ENCODE results near the gene URB1. TPM values are rescaled to one million over a fixed set of nuclear protein-coding genes. Genes with fewer than 3 reads are reported as not detected.
A peak's percentile ranks its signal among the peaks of the same experiment; 100 is the strongest.

Gene URB1
- total RNA-seq, 1 donor from 2014 or later: 11.6 TPM

- TF ChIP-seq CTCF (conservative IDR thresholded peaks at IDR 0.05; ENCODE audit: low read depth, low read length): no peak
- DNase-seq (ENCODE audit: low read depth): no peak
- no peak overlapping the region for H3K4me3 ChIP-seq (ENCODE audit: low read depth, low read length)
Observed at GRCh38 chr21:32415451-32416398, 22.9 kb upstream of the URB1 start.

GRCh38 chr21:32414579-32415358 lies 22.0 kb upstream of the URB1 start:
- peak; percentile 70 for TF ChIP-seq CTCF (conservative IDR thresholded peaks at IDR 0.05; ENCODE audit: low read depth, low read length)
- no peak overlapping the region for H3K4me3 ChIP-seq (ENCODE audit: low read depth, low read length)
- DNase-seq (ENCODE audit: low read depth): no peak

- no peak for DNase-seq (ENCODE audit: low read depth)
- peak overlapping the region; percentile 74 for H3K4me3 ChIP-seq (ENCODE audit: low read depth, low read length)
- no peak for TF ChIP-seq CTCF (conservative IDR thresholded peaks at IDR 0.05; ENCODE audit: low read depth, low read length)
Observed at GRCh38 chr21:32413697-32414578, 21.1 kb upstream of the URB1 start.

GRCh38 chr21:32413015-32413504 lies 20.2 kb upstream of the URB1 start:
- TF ChIP-seq CTCF (conservative IDR thresholded peaks at IDR 0.05; ENCODE audit: low read depth, low read length): no peak
- DNase-seq (ENCODE audit: low read depth): no peak
- H3K4me3 ChIP-seq (ENCODE audit: low read depth, low read length): peak overlapping the region; percentile 74

- TF ChIP-seq CTCF (conservative IDR thresholded peaks at IDR 0.05; ENCODE audit: low read depth, low read length): no peak
- H3K4me3 ChIP-seq (ENCODE audit: low read depth, low read length): peak within 1 kb of the TSS; percentile 74
- no peak for DNase-seq (ENCODE audit: low read depth)
Observed at GRCh38 chr21:32412162-32413014, 19.6 kb upstream of the URB1 start, which contains the start of gene EVA1C. Gene EVA1C (plus strand): TSS chr21:32412706. CDS start chr21:32412854, 148 bp downstream.

Measured in epithelial cell of proximal tubule (primary cell).